ENCODE results near the gene ATP11A.

DNA sequence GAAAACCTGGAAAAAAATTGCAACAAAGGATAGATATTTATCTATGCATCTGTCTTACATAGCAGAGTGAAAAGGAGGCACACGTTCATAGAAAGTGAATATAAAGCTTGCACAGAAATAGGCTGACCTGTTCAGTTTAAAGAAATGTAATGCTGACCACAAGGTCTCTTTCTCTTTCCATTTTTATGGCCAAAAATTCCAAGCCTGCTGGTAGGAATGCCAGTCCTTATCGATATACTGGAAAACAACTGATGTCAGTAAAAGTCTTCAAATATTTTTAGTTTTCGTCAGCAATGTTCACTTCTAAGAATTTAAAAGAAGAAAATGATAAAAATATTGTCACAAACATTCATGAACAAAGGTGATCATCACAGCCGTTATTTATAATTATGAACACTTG is 220.2 kb downstream of the ATP11A start:
- TF ChIP-seq EZH2phosphoT487 (IDR thresholded peaks at IDR 0.05; ENCODE audit: borderline replicate concordance, low read length) (no peak), EZH2 (IDR thresholded peaks at IDR 0.05; ENCODE audit: low read length, unreplicated experiment) (no peak)
- TF ChIP-seq, protein P1, sequence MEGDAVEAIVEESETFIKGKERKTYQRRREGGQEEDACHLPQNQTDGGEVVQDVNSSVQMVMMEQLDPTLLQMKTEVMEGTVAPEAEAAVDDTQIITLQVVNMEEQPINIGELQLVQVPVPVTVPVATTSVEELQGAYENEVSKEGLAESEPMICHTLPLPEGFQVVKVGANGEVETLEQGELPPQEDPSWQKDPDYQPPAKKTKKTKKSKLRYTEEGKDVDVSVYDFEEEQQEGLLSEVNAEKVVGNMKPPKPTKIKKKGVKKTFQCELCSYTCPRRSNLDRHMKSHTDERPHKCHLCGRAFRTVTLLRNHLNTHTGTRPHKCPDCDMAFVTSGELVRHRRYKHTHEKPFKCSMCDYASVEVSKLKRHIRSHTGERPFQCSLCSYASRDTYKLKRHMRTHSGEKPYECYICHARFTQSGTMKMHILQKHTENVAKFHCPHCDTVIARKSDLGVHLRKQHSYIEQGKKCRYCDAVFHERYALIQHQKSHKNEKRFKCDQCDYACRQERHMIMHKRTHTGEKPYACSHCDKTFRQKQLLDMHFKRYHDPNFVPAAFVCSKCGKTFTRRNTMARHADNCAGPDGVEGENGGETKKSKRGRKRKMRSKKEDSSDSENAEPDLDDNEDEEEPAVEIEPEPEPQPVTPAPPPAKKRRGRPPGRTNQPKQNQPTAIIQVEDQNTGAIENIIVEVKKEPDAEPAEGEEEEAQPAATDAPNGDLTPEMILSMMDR (conservative IDR thresholded peaks at IDR 0.05; ENCODE audit: low read depth, low read length), result no peak
